Measurements from ENCODE around the gene SEMA5A.

The SEMA5A gene

GRCh38 chr5:9169557-9169902 lies 376.3 kb downstream of the SEMA5A start:
- DNase-seq (ENCODE audit: low spot score): no peak

GRCh38 chr5:9168791-9169556 lies 376.9 kb downstream of the SEMA5A start:
- DNase-seq (ENCODE audit: low spot score): no peak

DNA sequence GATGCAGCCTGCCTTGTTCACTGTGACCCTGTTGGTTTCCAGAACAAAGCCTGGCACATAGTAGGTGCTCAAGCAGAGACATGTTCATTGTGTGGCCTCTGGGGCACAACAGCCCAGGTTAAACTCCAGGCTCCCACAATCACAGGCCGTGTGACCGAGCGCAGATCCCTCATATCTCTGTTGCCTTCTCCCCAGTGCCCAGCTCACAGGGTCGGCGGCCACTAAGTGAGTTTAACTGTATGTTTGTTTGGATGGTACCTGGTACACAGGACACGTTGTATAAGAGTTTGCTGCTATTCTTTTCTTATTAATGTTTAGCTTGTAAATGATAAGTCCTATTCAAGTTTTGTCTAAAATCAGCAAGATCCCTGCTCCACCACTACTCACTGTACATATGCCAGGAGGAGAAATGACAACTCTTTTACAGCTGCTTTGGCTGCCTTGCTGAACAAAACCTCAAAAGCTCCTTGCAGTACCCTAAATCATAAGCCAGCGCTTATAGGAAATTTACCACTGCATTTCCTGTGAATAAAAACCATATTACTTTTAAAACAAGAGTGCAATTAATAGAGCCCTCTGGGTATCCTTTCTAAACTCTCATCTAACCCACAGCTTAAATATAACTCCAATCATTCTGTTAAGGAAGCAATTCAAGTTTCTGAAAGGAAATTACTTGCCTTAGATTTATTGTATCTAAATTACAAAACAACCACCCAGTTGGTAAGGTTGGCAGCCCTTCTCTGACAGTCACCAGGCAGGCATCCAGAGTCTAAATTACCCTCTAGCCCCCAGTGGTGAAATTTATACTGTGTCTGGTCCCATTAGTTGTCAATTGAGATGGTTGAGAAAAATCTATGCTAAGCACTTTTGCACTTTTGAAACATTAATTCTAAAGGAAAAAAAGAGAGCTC lies 379.4 kb downstream of the SEMA5A start:
- DNase-seq (ENCODE audit: low spot score): no peak

GRCh38 chr5:9165546-9165945 lies 380.3 kb downstream of the SEMA5A start:
- DNase-seq (ENCODE audit: low spot score): no peak

GRCh38 chr5:9160747-9161146 lies 385.1 kb downstream of the SEMA5A start:
- DNase-seq (ENCODE audit: low spot score): no peak

DNA sequence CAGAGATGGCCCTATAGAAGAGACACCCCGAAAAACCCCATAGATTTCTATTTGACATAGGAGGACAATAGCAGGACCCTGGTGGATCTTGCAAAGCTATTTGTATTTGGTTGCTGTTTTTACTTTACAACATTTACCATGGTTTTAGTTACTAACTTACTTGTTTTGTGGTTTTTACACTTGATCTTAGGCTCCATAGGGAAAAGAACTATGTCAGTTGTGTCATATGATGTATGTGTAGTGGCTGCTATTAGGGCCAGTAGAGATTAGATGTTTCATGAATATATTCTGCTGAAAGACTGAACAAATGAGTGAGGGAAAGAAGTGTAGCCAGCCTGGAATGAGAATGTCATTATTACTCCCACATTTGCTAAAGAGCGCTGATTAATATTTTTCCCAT lies 388.1 kb downstream of the SEMA5A start:
- DNase-seq (ENCODE audit: low spot score): no peak

GRCh38 chr5:9157020-9157419 lies 388.9 kb downstream of the SEMA5A start:
- DNase-seq (ENCODE audit: low spot score): no peak

GRCh38 chr5:9156282-9156681 lies 389.6 kb downstream of the SEMA5A start:
- peak; percentile 1 for DNase-seq (ENCODE audit: low spot score)

- DNase-seq (ENCODE audit: low spot score): no peak
Measured at GRCh38 chr5:9151684-9152427, 394.0 kb downstream of the SEMA5A start.

GRCh38 chr5:9149988-9150387 lies 395.9 kb downstream of the SEMA5A start:
- no peak for DNase-seq (ENCODE audit: low spot score)

DNA sequence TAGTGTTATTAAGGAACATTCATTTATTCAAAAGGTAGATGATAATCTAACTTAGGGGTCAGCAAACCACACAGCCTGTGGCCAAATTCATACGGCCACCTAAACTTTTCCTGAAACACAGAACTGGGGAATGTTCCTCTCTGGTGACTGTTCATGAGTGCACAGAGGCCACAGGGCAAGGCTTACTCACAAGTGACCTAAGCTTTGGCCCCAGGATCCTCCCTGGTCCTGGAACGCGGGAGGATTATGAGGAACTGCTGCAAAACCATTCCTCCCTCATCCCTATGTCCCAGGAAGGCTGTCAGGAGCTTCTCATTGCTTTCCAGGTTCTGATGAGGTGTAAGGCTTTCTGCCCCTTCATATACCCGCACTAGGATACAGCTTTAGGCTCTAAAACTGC lies 397.6 kb downstream of the SEMA5A start:
- no peak for DNase-seq (ENCODE audit: low spot score)

GRCh38 chr5:9140711-9141110 lies 405.2 kb downstream of the SEMA5A start:
- DNase-seq (ENCODE audit: low spot score): no peak

DNA sequence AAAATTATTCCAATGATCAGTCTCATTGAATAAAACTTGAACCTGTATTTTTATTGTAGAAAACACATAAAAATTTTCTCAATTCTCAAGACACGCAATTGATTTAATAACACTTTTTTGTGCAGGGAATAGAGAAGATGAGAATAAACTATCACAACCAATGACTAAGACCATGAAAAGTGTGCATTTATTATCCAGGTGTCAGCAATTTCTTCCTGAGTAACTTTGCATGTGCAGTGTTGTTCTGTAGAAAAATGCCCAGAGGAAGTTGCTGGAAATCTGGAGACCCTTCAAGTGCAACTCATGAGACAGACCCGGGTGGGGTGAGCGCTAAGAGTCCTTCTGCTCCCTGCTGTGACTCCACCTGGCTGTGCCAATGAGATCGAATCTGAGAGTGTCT lies 405.7 kb downstream of the SEMA5A start:
- DNase-seq (ENCODE audit: low spot score): no peak

GRCh38 chr5:9139344-9139743 lies 406.5 kb downstream of the SEMA5A start:
- DNase-seq (ENCODE audit: low spot score): no peak

- no peak for DNase-seq (ENCODE audit: low spot score)
Measured at GRCh38 chr5:9128136-9128535, 417.7 kb downstream of the SEMA5A start.

DNA sequence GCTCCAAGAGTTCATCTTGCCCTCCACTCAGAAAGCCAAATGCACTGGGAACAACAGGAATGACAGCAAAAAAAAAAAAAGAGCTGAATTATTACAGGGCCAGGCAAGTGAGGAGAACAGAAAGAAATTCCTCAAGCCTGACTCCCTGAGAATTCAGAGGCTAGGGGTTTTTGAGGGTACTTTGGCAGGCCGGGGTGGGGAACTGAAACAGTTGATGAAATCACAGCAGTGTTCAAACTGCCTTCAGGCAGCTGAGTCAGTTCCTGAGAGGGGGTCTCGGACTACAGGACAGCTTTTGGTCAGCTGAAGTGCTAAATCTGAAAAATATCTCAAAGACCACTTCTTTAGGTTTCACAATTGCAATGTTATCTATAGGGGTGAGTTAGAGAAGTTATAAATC lies 419.4 kb downstream of the SEMA5A start:
- DNase-seq (ENCODE audit: low spot score): no peak

DNA sequence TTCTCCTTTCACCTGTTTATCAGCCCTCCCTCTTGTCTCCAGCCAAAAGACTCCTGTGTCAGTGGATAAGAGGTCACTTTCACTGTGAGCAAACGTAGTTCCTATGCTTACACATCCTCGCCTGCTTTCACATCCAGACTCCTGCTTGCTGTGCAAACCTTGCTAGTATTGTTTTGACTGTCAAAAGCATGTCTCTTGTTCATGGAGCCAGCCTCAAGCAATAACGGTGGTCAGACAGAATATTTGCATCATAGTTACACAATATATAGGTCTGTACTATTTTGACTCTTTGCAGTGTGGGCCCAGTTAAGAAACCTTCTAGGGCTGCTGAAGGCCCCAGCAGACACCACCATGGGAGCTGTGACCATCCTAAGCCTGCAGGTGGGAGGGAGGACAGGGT lies 420.0 kb downstream of the SEMA5A start:
- no peak for DNase-seq (ENCODE audit: low spot score)

- no peak for DNase-seq (ENCODE audit: low spot score)
Measured at GRCh38 chr5:9124838-9125237, 421.0 kb downstream of the SEMA5A start.

- DNase-seq (ENCODE audit: low spot score): no peak
Measured at GRCh38 chr5:9124071-9124470, 421.8 kb downstream of the SEMA5A start.

GRCh38 chr5:9122528-9122927 lies 423.3 kb downstream of the SEMA5A start:
- DNase-seq (ENCODE audit: low spot score): no peak

DNA sequence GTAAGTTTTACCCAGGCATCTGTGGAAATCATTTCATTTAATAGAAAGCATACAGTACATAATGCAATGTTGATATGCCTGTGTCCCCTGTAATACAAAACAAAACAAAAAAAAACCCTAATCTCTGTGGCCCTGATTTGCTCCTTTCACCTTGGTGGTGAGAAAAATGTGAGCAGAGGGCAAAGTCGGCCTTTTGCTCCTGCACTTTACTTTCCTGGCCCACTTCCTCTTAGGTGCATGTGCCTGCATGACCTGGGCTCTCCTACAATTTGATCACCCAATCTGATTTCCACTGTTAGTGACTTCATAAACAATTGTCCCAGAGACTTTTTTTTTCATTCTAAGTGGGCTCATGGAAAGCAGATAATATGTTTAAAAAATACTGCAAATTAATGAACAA lies 424.3 kb downstream of the SEMA5A start:
- no peak for DNase-seq (ENCODE audit: low spot score)

GRCh38 chr5:9118852-9119251 lies 427.0 kb downstream of the SEMA5A start:
- DNase-seq (ENCODE audit: low spot score): no peak

DNA sequence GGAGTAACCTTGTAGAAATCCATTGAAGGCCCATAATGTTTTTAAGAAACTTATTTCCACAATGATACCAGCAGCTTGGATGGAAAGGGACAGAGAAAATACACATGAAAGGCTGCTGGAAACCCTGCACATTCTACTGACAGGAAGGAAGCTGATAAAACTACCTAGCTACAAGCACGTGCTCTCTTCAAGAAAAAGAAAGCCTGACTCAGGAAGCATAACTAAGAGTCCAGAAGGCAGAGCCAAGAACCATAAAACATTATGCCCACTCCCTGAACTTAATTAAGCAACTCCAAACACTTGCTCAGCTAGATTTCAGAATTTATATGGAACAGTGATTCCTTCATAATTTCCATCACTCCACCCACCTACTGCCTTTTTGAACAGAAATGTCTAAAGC lies 430.8 kb downstream of the SEMA5A start:
- DNase-seq (ENCODE audit: low spot score): no peak
